ENCODE data around the gene POFUT1.
"Not testable (repeated sequence)": the region's sequence is repeated elsewhere in the genome, so short reads cannot be mapped to it uniquely, and the experiment has no call there.

The POFUT1 gene

DNA sequence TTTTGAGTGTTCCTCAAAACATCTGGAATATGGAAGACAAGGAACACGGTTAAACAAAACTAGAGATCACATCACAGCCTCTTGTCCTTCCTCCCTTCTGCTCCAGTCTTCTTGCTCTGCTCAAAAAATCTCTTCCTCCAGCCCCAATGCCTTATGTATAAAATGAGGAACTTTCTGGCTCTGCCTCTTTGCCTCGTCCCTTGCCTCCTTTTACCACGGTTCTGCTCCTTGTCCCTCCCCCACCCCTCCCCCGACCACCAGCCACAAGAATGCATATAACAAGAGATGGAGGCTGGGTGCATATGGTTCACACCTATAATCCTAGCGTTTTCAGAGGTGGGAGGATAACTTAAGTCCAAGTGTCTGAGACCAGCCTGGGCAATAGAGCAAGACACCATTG is 43.7 kb upstream of the POFUT1 start:
- DNase-seq (ENCODE audit: low read depth) = no peak
- no peak overlapping the region for H3K4me3 ChIP-seq (ENCODE audit: low read depth, low read length)
- TF ChIP-seq, protein P1, sequence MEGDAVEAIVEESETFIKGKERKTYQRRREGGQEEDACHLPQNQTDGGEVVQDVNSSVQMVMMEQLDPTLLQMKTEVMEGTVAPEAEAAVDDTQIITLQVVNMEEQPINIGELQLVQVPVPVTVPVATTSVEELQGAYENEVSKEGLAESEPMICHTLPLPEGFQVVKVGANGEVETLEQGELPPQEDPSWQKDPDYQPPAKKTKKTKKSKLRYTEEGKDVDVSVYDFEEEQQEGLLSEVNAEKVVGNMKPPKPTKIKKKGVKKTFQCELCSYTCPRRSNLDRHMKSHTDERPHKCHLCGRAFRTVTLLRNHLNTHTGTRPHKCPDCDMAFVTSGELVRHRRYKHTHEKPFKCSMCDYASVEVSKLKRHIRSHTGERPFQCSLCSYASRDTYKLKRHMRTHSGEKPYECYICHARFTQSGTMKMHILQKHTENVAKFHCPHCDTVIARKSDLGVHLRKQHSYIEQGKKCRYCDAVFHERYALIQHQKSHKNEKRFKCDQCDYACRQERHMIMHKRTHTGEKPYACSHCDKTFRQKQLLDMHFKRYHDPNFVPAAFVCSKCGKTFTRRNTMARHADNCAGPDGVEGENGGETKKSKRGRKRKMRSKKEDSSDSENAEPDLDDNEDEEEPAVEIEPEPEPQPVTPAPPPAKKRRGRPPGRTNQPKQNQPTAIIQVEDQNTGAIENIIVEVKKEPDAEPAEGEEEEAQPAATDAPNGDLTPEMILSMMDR (IDR thresholded peaks at IDR 0.05; ENCODE audit: control insufficient read depth, extremely low read depth, insufficient read depth) = no peak

DNA sequence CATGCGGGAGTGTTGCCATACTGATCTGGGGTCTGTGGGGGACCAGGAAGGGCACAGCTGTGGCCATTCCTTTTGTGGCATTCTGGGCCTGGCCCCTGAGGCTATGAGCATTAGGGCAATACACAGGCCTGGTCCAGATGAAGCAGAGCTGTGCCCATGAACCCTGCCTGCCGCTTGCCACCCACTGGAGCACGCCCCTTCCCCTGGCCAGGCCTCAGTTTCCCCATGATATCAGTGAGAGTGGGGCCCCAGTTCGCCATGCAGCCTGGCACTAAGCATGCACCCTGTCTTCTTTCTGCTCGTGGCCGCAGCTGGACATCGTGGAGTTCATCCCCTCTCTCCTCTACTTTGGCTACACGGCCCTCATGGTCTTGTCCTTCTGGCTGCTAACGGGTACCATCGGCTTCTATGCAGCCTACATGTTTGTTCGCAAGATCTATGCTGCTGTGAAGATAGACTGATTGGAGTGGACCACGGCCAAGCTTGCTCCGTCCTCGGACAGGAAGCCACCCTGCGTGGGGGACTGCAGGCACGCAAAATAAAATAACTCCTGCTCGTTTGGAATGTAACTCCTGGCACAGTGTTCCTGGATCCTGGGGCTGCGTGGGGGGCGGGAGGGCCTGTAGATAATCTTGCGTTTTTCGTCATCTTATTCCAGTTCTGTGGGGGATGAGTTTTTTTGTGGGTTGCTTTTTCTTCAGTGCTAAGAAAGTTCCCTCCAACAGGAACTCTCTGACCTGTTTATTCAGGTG is 42.5 kb upstream of the POFUT1 start:
- no peak overlapping the region for H3K4me3 ChIP-seq (ENCODE audit: low read depth, low read length)
- no peak for DNase-seq (ENCODE audit: low read depth)
- TF ChIP-seq, protein P1 (IDR thresholded peaks at IDR 0.05; ENCODE audit: control insufficient read depth, extremely low read depth, insufficient read depth) = no peak

DNA sequence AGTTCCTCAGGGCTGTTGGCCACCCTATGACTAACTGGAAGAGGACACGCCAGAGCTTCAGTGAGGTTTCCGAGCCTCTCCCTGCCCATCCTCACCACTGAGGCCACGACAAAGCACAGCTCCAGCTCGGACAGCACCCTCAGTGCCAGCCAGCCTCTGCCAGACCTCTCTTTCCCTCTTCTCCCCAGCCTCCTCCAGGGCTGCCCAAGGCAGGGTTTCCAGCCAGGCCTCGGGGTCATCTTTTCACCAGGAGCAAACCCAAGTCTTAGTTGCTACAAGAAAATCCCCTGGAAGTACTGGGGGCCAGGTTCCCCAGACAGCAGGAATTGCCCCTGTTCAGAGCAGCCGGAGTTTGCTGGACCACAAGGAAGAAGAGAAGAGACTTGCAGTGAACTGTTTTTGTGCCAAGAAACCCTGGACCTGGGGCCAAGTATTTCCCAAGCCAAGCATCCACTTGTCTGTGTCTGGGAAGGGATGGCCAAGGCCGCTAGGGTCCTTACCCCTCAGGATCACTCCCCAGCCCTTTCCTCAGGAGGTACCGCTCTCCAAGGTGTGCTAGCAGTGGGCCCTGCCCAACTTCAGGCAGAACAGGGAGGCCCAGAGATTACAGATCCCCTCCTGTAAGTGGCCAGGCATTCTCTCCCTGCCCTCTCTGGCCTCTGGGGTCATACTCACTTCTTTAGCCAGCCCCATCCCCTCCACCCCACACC is 41.7 kb upstream of the POFUT1 start:
- TF ChIP-seq, protein P1 (IDR thresholded peaks at IDR 0.05; ENCODE audit: control insufficient read depth, extremely low read depth, insufficient read depth) = no peak
- no peak for DNase-seq (ENCODE audit: low read depth)
- H3K4me3 ChIP-seq (ENCODE audit: low read depth, low read length) = no peak overlapping the region

DNA sequence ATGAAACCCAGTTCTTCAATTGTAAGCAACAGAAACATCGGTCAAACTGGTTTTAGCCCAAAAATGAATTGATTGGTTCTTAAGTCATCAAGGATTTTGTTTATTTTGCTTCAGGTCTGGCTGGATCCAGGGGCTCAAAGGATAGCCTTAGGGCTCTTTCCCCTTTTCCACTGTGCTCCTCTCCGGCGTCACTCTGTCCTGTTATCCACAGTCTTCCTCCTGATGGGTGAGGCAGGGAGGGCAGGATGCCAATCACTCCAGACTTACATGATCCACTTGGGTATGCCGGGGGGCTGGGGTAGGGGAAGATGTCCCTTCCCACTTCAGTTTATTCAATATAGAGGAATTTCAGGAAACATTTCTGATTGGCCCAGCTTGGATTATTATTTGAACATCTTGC is 40.1 kb upstream of the POFUT1 start:
- no peak overlapping the region for H3K4me3 ChIP-seq (ENCODE audit: low read depth, low read length)
- no peak for DNase-seq (ENCODE audit: low read depth)
- TF ChIP-seq, protein P1 (IDR thresholded peaks at IDR 0.05; ENCODE audit: control insufficient read depth, extremely low read depth, insufficient read depth) = no peak

DNA sequence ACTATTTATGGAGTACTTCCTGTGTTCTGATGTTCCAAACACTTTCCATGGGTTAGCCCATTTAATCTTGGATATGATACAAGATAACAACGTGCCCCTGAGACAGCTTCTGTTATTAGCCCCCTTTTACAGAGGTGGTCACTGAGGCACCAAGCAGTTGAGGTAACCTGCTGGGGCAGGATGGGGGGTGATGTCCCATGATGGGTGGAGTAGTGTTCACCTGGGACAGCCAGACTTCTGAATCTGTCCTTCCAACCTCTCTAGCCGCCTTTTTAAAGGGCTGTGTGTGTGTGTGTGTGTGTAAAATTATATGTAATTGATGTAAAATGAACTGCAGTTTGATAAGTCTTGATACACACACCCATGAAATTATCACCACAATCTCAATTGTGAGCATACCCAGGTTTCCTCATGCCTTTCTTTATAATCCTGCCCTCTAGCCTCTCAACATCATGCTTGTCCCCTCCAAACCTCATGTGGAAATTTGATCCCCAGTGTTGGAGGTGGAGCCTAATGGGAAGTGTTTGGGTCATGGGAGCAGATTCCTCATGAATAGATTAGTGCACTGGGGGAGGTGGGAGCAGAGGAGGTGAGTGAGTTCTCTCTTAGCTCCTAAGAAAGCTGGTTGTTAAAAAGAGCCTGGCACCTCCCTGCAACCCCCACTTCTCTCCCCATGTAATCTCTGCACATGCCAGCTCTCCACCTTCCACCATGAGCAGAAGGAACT is 39.3 kb upstream of the POFUT1 start:
- DNase-seq (ENCODE audit: low read depth) = no peak
- TF ChIP-seq, protein P1 (IDR thresholded peaks at IDR 0.05; ENCODE audit: control insufficient read depth, extremely low read depth, insufficient read depth) = no peak
- no peak overlapping the region for H3K4me3 ChIP-seq (ENCODE audit: low read depth, low read length)

DNA sequence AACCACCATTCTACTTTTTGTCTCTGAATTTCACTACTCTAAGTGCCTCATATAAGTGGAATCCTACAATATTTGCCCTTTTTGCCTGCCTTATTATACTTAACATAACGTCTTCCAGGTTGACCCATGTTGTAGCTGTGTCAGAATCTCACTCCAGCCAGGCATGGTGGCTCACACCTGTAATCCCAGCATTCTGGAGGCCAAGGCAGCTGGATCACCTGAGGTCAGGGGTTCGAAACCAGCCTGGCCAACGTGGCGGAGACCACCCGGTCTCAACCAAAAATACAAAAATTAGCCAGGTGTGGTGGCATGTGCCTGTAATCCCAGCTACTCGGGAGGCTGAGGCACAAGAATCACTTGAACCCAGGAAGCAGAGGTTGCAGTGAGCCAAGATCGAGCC is 30.0 kb upstream of the POFUT1 start:
- H3K4me3 ChIP-seq (ENCODE audit: low read depth, low read length); DNase-seq (ENCODE audit: low read depth): not testable (repeated sequence)

DNA sequence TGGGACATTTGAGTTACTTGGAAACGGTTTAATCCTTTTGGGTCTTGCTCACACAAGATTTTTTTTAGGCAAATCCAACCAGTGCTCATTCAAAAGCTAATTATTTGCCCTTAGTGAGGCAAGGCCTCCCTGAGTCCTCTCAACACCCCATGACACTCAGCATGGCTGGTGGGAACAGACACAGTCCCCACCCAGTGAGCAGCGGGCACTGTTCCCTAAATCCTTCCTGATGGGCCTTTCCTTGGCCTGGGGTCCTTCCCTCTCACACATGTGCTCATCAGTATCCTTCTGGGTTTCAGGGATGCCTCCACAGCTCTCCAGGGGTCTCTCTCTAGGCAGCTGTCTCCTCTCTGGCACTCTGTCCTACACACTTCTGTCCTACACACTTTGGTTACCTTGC is 28.2 kb upstream of the POFUT1 start:
- TF ChIP-seq, protein P1 (IDR thresholded peaks at IDR 0.05; ENCODE audit: control insufficient read depth, extremely low read depth, insufficient read depth) = no peak

More for the DNA sequence above, 28.2 kb upstream of the POFUT1 start:
- DNase-seq (ENCODE audit: low read depth) = no peak
- no peak overlapping the region for H3K4me3 ChIP-seq (ENCODE audit: low read depth, low read length)

Measured in LNCaP clone FGC (cell line).